IMR-90 (cell line): ENCODE results near the gene PARD3. TPM values are rescaled to one million over a fixed set of nuclear protein-coding genes. Genes with fewer than 3 reads are reported as not detected.

Source experiments
- ATAC-seq: fragments of 200-7000 bp; cut with Tn5 transposase; 2 replicates; pipeline ENCODE4 v1.9.1; 2020; ENCODE audit warnings: low read depth, mild to moderate bottlenecking, moderate library complexity
- BruUV-seq: library from RNA; stranded (reverse); fragments of 400-500 nt; replicated peaks from 2 replicates; lab custom pipeline; 2021; lab: Mats Ljungman, UMichigan
- CTCF ChIA-PET: fragments of 300-600 bp; formaldehyde crosslinking; extraction: SDS; loops from one replicate; lab custom pipeline; 2021; ENCODE audit warnings: antibody characterized with exemption; lab: Yijun Ruan, JAX
- POLR2A ChIA-PET: fragments of 300-600 bp; sonication (Branson Sonifier 250); formaldehyde crosslinking; loops from one replicate; lab custom pipeline; 2022; ENCODE audit warnings: antibody characterized with exemption; ENCODE audit not compliant: unreplicated experiment; lab: Charles Lee
- DNase-seq: peaks from one replicate; pipeline ENCODE4 v3.0.0; 2013
- H2AFZ ChIP-seq: replicated peaks from 2 replicates; pipeline ENCODE3; 2013; ENCODE audit warnings: low read length, mild to moderate bottlenecking; ENCODE audit not compliant: poor library complexity
- H2AK5ac ChIP-seq: 2 replicates; pipeline ENCODE4 v1.6.1; 2013; ENCODE audit warnings: low read depth, low read length, inconsistent platforms
- H2AK9ac ChIP-seq: replicated peaks from 2 replicates; pipeline ENCODE3; 2013; ENCODE audit warnings: mild to moderate bottlenecking, low read depth, low read length, moderate library complexity; ENCODE audit not compliant: poor library complexity
- H2BK120ac ChIP-seq: 2 replicates; pipeline ENCODE4 v1.6.1; 2013; ENCODE audit warnings: low read depth, low read length, inconsistent platforms
- H2BK15ac ChIP-seq: 3 replicates; pipeline ENCODE4 v1.6.1; 2013; ENCODE audit warnings: low read depth, low read length, inconsistent platforms
- H2BK20ac ChIP-seq: 2 replicates; pipeline ENCODE4 v1.6.1; 2013; ENCODE audit warnings: low read depth, mild to moderate bottlenecking, inconsistent platforms, low read length, moderate library complexity
- H2BK5ac ChIP-seq: 2 replicates; pipeline ENCODE4 v1.6.1; 2013; ENCODE audit warnings: mild to moderate bottlenecking, low read depth, low read length, inconsistent platforms; ENCODE audit not compliant: poor library complexity, severe bottlenecking
- H3K14ac ChIP-seq: replicated peaks from 2 replicates; pipeline ENCODE4 v1.6.1; 2013; ENCODE audit warnings: low read depth, low read length, inconsistent platforms
- H3K18ac ChIP-seq: 2 replicates; pipeline ENCODE4 v1.6.1; 2013; ENCODE audit warnings: low read depth, low read length, control low read depth
- H3K23ac ChIP-seq: 2 replicates; pipeline ENCODE4 v1.6.1; 2013; ENCODE audit warnings: low read depth, low read length, inconsistent platforms
- H3K27ac ChIP-seq: 2 replicates; pipeline ENCODE4 v1.5.1; 2013; ENCODE audit warnings: mild to moderate bottlenecking, control low read depth, low read length; ENCODE audit not compliant: insufficient read depth
- H3K27me3 ChIP-seq: 2 replicates; pipeline ENCODE4 v1.6.1; 2013; ENCODE audit warnings: low read length; ENCODE audit not compliant: control insufficient read depth, insufficient read depth
- H3K36me3 ChIP-seq: 2 replicates; pipeline ENCODE4 v1.6.1; 2013; ENCODE audit warnings: low read length, mixed read lengths; ENCODE audit not compliant: control insufficient read depth, insufficient read depth
- H3K4ac ChIP-seq: 2 replicates; pipeline ENCODE4 v1.6.1; 2013; ENCODE audit warnings: low read depth, low read length, inconsistent platforms
- H3K4me1 ChIP-seq: 2 replicates; pipeline ENCODE4 v1.6.1; 2013; ENCODE audit warnings: low read length, mixed read lengths; ENCODE audit not compliant: control insufficient read depth, insufficient read depth
- H3K4me2 ChIP-seq: 2 replicates; pipeline ENCODE4 v1.6.1; 2013; ENCODE audit warnings: low read depth, mild to moderate bottlenecking, control low read depth, low read length, moderate library complexity
- H3K4me3 ChIP-seq: 2 replicates; pipeline ENCODE4 v1.5.1; 2013; ENCODE audit warnings: low read depth, mild to moderate bottlenecking, control low read depth, low read length, moderate library complexity; ENCODE audit not compliant: insufficient read depth
- H3K56ac ChIP-seq: 2 replicates; pipeline ENCODE4 v1.6.1; 2013; ENCODE audit warnings: low read length, inconsistent platforms; ENCODE audit not compliant: insufficient read depth; ENCODE audit errors: extremely low read depth
- H3K79me1 ChIP-seq, 2 experiments: 2 replicates each; pipeline ENCODE4 v1.6.1; 2013; ENCODE audit warnings: low read length in 2 of 2, inconsistent platforms in 1 of 2, low read depth in 1 of 2
- H3K9ac ChIP-seq: 2 replicates; pipeline ENCODE4 v1.6.1; 2013; ENCODE audit warnings: low read depth, low read length, control low read depth
- H3K9me1 ChIP-seq: 2 replicates; pipeline ENCODE4 v1.6.1; 2013; ENCODE audit warnings: low read length, inconsistent platforms; ENCODE audit not compliant: insufficient read depth
- H3K9me3 ChIP-seq: 2 replicates; pipeline ENCODE4 v1.6.1; 2013; ENCODE audit warnings: low read length; ENCODE audit not compliant: control insufficient read depth, insufficient read depth
- H4K20me1 ChIP-seq: 2 replicates; pipeline ENCODE4 v1.6.1; 2013; ENCODE audit warnings: low read length, inconsistent platforms; ENCODE audit not compliant: insufficient read depth
- H4K5ac ChIP-seq: 2 replicates; pipeline ENCODE4 v1.6.1; 2013; ENCODE audit warnings: mild to moderate bottlenecking, low read depth, low read length, control low read depth
- H4K8ac ChIP-seq, 2 experiments: 2 replicates each; pipeline ENCODE4 v1.6.1; 2013; ENCODE audit warnings: low read depth in 2 of 2, low read length in 2 of 2, control low read depth in 1 of 2, inconsistent platforms in 1 of 2
- H4K91ac ChIP-seq: 2 replicates; pipeline ENCODE4 v1.6.1; 2013; ENCODE audit warnings: low read depth, low read length, inconsistent platforms; ENCODE audit not compliant: insufficient read depth
- BHLHE40 ChIP-seq: fragments of 150-350 bp; IDR thresholded peaks from 2 replicates; pipeline ENCODE4 v1.6.1; 2016; ENCODE audit warnings: mild to moderate bottlenecking, low read depth, low read length
- CEBPB ChIP-seq: IDR thresholded peaks from 2 replicates; pipeline ENCODE4 v1.6.1; 2012; ENCODE audit warnings: low read depth, low read length, improper control_type of control experiment
- CHD1 ChIP-seq: IDR thresholded peaks from 2 replicates; pipeline ENCODE4 v1.6.1; 2012; ENCODE audit warnings: low read depth, low read length, improper control_type of control experiment
- FOS ChIP-seq: fragments of 150-350 bp; IDR thresholded peaks from 2 replicates; pipeline ENCODE4 v1.6.1; 2016; ENCODE audit warnings: low read depth, low read length
- MAFK ChIP-seq: IDR thresholded peaks from 2 replicates; pipeline ENCODE4 v1.6.1; 2012; ENCODE audit warnings: low read depth, low read length, improper control_type of control experiment
- MAZ ChIP-seq: IDR thresholded peaks from 2 replicates; pipeline ENCODE4 v1.6.1; 2012; ENCODE audit warnings: low read depth, mild to moderate bottlenecking, low read length, improper control_type of control experiment, moderate library complexity, borderline replicate concordance
- MXI1 ChIP-seq: IDR thresholded peaks from 2 replicates; pipeline ENCODE4 v1.6.1; 2012; ENCODE audit warnings: low read depth, mild to moderate bottlenecking, low read length, moderate library complexity, borderline replicate concordance
- NFE2L2 ChIP-seq: fragments of 150-350 bp; IDR thresholded peaks from 2 replicates; pipeline ENCODE4 v1.6.1; 2016; ENCODE audit warnings: low read depth, mild to moderate bottlenecking, low read length
- POLR2A ChIP-seq: IDR thresholded peaks from 2 replicates; pipeline ENCODE4 v1.6.1; 2012; ENCODE audit warnings: mild to moderate bottlenecking, low read depth, low read length
- RAD21 ChIP-seq: IDR thresholded peaks from 2 replicates; pipeline ENCODE4 v1.6.1; 2012; ENCODE audit warnings: low read length, improper control_type of control experiment
- RCOR1 ChIP-seq: IDR thresholded peaks from 2 replicates; pipeline ENCODE4 v1.6.1; 2012; ENCODE audit warnings: mild to moderate bottlenecking, low read length, improper control_type of control experiment; ENCODE audit not compliant: insufficient replicate concordance
- RFX5 ChIP-seq: IDR thresholded peaks from 2 replicates; pipeline ENCODE4 v1.8.0; 2012; ENCODE audit warnings: low read depth, mild to moderate bottlenecking, low read length, moderate library complexity
- SMC3 ChIP-seq: fragments of 150-350 bp; IDR thresholded peaks from 2 replicates; pipeline ENCODE4 v1.6.1; 2016; ENCODE audit warnings: low read depth, mild to moderate bottlenecking, antibody characterized with exemption, low read length, moderate library complexity
- WGBS, 2 experiments: methylation state at CpG; one replicate each; pipeline versions ENCODE4 v1.1.5 to v1.1.7; 2013; ENCODE audit warnings: missing lambda C conversion rate in 2 of 2; ENCODE audit not compliant: insufficient read length in 1 of 2; ENCODE audit errors: extremely low coverage in 2 of 2; 5-methylcytosine and 5-hydroxymethylcytosine counted together
- dilution Hi-C: fragments of 300-500 bp; cut with HindIII; formaldehyde crosslinking; loops from one replicate; pipeline ENCODE4 v1.14.3; 2018; ENCODE audit warnings: low sequenced_read_pairs; ENCODE audit not compliant: unreplicated experiment
- in situ Hi-C: fragments of 300-500 bp; cut with MboI; formaldehyde crosslinking; loops from 3 replicates; pipeline ENCODE4 v1.14.3; 2019; ENCODE audit warnings: low sequenced_read_pairs, inconsistent platforms, mixed read lengths
- intact Hi-C: fragments of 100-400 bp; cut with micrococcal nuclease; formaldehyde crosslinking; loops from 2 replicates; pipeline ENCODE4 v1.10.0; 2022
- polyA plus RNA-seq, 3 experiments: library from polyadenylated mRNA; depleted of rRNA; stranded (reverse); fragments of >200 nt; gene quantifications; 2 replicates each; pipeline ENCODE4 v1.2.3, GENCODE V29; 2012; ENCODE audit warnings: low replicate concordance in 1 of 3
- total RNA-seq: library from RNA; depleted of rRNA; stranded (reverse); fragments of >200 nt; gene quantifications from 2 replicates; pipeline ENCODE4 v1.2.3, GENCODE V29; 2012
- TF ChIP-seq, protein P1 (sequence below): conservative IDR thresholded peaks from 2 replicates; pipeline ENCODE4 v1.5.1; 2012; ENCODE audit warnings: mild to moderate bottlenecking, low read depth, low read length, improper control_type of control experiment
- TF ChIP-seq, protein P2 (sequence below): fragments of 150-350 bp; IDR thresholded peaks from 2 replicates; pipeline ENCODE4 v1.6.1; 2016; ENCODE audit warnings: low read depth, mild to moderate bottlenecking, low read length, moderate library complexity, borderline replicate concordance
- TF ChIP-seq, protein P3 (sequence below): fragments of 150-350 bp; IDR thresholded peaks from 2 replicates; pipeline ENCODE4 v1.6.1; 2017; ENCODE audit warnings: mild to moderate bottlenecking, antibody characterized with exemption, low read length, low read depth

PARD3 gene
- total and polyA plus RNA-seq, 2 of the 4 experiments (the other 2 are of a cell fraction) = 14.6 to 37.5 TPM

DNA sequence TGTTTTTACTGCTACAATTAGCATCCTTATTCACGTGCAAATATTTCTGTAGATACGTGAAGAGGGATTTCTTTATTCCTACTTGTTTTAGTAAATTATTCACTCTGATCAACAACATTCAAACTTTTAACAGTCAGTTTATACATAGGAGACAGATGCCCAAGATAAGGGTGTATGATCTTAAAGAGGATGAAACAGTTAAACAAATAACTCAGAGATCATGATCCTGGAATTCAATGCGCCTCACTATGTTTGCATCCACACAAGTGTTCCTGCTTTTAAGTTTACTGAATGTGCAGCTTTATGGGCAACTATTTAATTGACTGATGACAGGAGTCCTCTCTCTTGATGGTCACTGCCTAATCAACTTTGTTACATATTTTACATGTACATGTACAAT is 394.8 kb downstream of the PARD3 start:
- Histone ChIP-seq H4K5ac (no peak overlapping the region), H3K4me2 (no peak overlapping the region), H3K79me1 (peaks cover 2 to 5% of the 10 kb centered on the region in 2 experiments; a peak in 2 of 4 replicates), H2BK15ac (no peak overlapping the region), H2BK120ac (no peak overlapping the region), H4K8ac (no peak overlapping the region), H3K27me3 (no peaks in the 10 kb centered on the region), H3K4me1 (0 out of 2 replicates have a peak, but pooled peaks cover 2% of the 10 kb centered on the region), H3K36me3 (no peaks in the 10 kb centered on the region), H3K14ac (no peak overlapping the region), H3K4ac (no peak overlapping the region), H3K23ac (no peak overlapping the region), H3K56ac (no peak overlapping the region), H3K9me3 (no peaks in the 10 kb centered on the region), H2BK20ac (no peak overlapping the region), H2BK5ac (no peak overlapping the region), H2AFZ (no peak overlapping the region), H4K20me1 (no peaks in the 10 kb centered on the region), H3K18ac (no peak overlapping the region), H3K4me3 (no peak overlapping the region), H3K9me1 (peaks cover 2% of the 10 kb centered on the region; the same call in 1 of the 2 replicates), H3K9ac (no peak overlapping the region), H3K27ac (no peak overlapping the region), H2AK5ac (no peak overlapping the region), H2AK9ac (no peak overlapping the region), H4K91ac (no peak overlapping the region)
- in situ Hi-C loops = no loop called here
- CTCF ChIA-PET = no interaction called here
- no peak for TF ChIP-seq CHD1
- no peak for TF ChIP-seq MAFK
- TF ChIP-seq NFE2L2 = no peak
- no peak for TF ChIP-seq FOS
- no peak for TF ChIP-seq RCOR1
- TF ChIP-seq, protein P1, sequence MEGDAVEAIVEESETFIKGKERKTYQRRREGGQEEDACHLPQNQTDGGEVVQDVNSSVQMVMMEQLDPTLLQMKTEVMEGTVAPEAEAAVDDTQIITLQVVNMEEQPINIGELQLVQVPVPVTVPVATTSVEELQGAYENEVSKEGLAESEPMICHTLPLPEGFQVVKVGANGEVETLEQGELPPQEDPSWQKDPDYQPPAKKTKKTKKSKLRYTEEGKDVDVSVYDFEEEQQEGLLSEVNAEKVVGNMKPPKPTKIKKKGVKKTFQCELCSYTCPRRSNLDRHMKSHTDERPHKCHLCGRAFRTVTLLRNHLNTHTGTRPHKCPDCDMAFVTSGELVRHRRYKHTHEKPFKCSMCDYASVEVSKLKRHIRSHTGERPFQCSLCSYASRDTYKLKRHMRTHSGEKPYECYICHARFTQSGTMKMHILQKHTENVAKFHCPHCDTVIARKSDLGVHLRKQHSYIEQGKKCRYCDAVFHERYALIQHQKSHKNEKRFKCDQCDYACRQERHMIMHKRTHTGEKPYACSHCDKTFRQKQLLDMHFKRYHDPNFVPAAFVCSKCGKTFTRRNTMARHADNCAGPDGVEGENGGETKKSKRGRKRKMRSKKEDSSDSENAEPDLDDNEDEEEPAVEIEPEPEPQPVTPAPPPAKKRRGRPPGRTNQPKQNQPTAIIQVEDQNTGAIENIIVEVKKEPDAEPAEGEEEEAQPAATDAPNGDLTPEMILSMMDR = no peak
- no peak for TF ChIP-seq MAZ
- TF ChIP-seq MXI1 = no peak
- TF ChIP-seq, protein P2, sequence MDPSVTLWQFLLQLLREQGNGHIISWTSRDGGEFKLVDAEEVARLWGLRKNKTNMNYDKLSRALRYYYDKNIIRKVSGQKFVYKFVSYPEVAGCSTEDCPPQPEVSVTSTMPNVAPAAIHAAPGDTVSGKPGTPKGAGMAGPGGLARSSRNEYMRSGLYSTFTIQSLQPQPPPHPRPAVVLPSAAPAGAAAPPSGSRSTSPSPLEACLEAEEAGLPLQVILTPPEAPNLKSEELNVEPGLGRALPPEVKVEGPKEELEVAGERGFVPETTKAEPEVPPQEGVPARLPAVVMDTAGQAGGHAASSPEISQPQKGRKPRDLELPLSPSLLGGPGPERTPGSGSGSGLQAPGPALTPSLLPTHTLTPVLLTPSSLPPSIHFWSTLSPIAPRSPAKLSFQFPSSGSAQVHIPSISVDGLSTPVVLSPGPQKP = no peak
- TF ChIP-seq RAD21 = no peak
- TF ChIP-seq, protein P3, sequence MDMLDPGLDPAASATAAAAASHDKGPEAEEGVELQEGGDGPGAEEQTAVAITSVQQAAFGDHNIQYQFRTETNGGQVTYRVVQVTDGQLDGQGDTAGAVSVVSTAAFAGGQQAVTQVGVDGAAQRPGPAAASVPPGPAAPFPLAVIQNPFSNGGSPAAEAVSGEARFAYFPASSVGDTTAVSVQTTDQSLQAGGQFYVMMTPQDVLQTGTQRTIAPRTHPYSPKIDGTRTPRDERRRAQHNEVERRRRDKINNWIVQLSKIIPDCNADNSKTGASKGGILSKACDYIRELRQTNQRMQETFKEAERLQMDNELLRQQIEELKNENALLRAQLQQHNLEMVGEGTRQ = no peak
- TF ChIP-seq RFX5 = no peak
- no peak for TF ChIP-seq CEBPB
- no peak for TF ChIP-seq POLR2A
- no peak for TF ChIP-seq SMC3
- TF ChIP-seq BHLHE40 = no peak
- intact Hi-C loops = loop anchor here (2.0 kb wide), 1 partner anchor 13 kb away; no protein-coding TSS in a partner anchor
- DNase-seq = no peak
- ATAC-seq = no peak
- POLR2A ChIA-PET = no interaction called here
- no TSS peak for BruUV-seq
- dilution Hi-C loops = no loop called here
- WGBS, 2 experiments = no CpG with 5 or more reads among the region's 3 CpGs
